Neural cell (in vitro differentiated cells): ENCODE measurements around the gene KRTAP10-7. TPM values are rescaled to one million over a fixed set of nuclear protein-coding genes. Genes with fewer than 3 reads are reported as not detected.

ENCODE experiments used
- H2AFZ ChIP-seq: fragments of 200-600, 300-800 bp; sonication (generic), shearing (Covaris generic); 2 replicates; pipeline ENCODE4 v1.6.0; 2014; ENCODE audit warnings: low read depth, mild to moderate bottlenecking, antibody characterized with exemption, low read length, moderate library complexity
- H3F3A ChIP-seq: fragments of 200-600 bp; shearing (Covaris generic); 2 replicates; pipeline ENCODE4 v1.6.1; 2016; ENCODE audit warnings: mild to moderate bottlenecking, moderate library complexity, mixed read lengths, antibody characterized with exemption, low read length; ENCODE audit not compliant: insufficient read depth, poor library complexity, severe bottlenecking
- H3K27ac ChIP-seq: fragments of 200-600, 300-800 bp; sonication (generic), shearing (Covaris generic); 2 replicates; pipeline ENCODE4 v1.5.1; 2014; ENCODE audit warnings: mild to moderate bottlenecking, low read length, moderate library complexity
- H3K27me3 ChIP-seq: fragments of 300-800, 200-600 bp; sonication (generic), shearing (Covaris generic); 2 replicates; pipeline ENCODE4 v1.6.0; 2014; ENCODE audit warnings: mild to moderate bottlenecking, low read depth, low read length, moderate library complexity; ENCODE audit not compliant: insufficient read depth
- H3K36me3 ChIP-seq: fragments of 300-800, 200-600 bp; sonication (generic), shearing (Covaris generic); 2 replicates; pipeline ENCODE4 v1.5.1; 2014; ENCODE audit warnings: mild to moderate bottlenecking, antibody characterized with exemption, low read length, moderate library complexity; ENCODE audit not compliant: insufficient read depth
- H3K4me2 ChIP-seq: fragments of 300-800, 200-600 bp; sonication (generic), shearing (Covaris generic); 2 replicates; pipeline ENCODE4 v1.6.0; 2014; ENCODE audit warnings: mild to moderate bottlenecking, low read length
- H3K4me3 ChIP-seq: fragments of 300-800, 200-600 bp; sonication (generic), shearing (Covaris generic); 2 replicates; pipeline ENCODE4 v1.5.1; 2014; ENCODE audit warnings: mild to moderate bottlenecking, low read length, moderate library complexity
- H3K79me2 ChIP-seq: fragments of 200-600 bp; shearing (Covaris generic); replicated peaks from 2 replicates; pipeline ENCODE4 v1.6.0; 2014; ENCODE audit warnings: mild to moderate bottlenecking, low read length, moderate library complexity; ENCODE audit not compliant: insufficient read depth
- H3K9ac ChIP-seq: fragments of 300-800, 200-600 bp; sonication (generic), shearing (Covaris generic); 2 replicates; pipeline ENCODE4 v1.6.1; 2016; ENCODE audit warnings: mild to moderate bottlenecking, low read length, mixed read lengths
- H3K9me2 ChIP-seq: fragments of 200-600 bp; shearing (Covaris generic); 2 replicates; pipeline ENCODE4 v1.6.1; 2016; ENCODE audit warnings: mild to moderate bottlenecking, low read length, mixed read lengths; ENCODE audit not compliant: insufficient read depth
- H3K9me3 ChIP-seq: fragments of 200-600, 300-800 bp; sonication (generic), shearing (Covaris generic); 2 replicates; pipeline ENCODE4 v1.6.1; 2016; ENCODE audit warnings: mild to moderate bottlenecking, mixed run types, low read length, moderate library complexity, mixed read lengths
- H4K20me1 ChIP-seq: fragments of 200-600 bp; shearing (Covaris generic); 2 replicates; pipeline ENCODE4 v1.6.1; 2016; ENCODE audit warnings: mild to moderate bottlenecking, mixed run types; ENCODE audit not compliant: insufficient read depth
- CTCF ChIP-seq: fragments of 450-650 bp; IDR thresholded peaks from 2 replicates; pipeline ENCODE4 v1.5.1; 2014; ENCODE audit warnings: antibody characterized with exemption, mild to moderate bottlenecking, moderate library complexity; ENCODE audit not compliant: poor library complexity, severe bottlenecking
- EP300 ChIP-seq: fragments of 450-650 bp; conservative IDR thresholded peaks from 2 replicates; pipeline ENCODE4 v1.6.1; 2014; ENCODE audit warnings: antibody characterized with exemption, mild to moderate bottlenecking, moderate library complexity; ENCODE audit not compliant: poor library complexity, severe bottlenecking
- EZH2 ChIP-seq: fragments of 200-600, 300-800 bp; shearing (Covaris generic), sonication (generic); IDR thresholded peaks from 2 replicates; pipeline ENCODE4 v1.6.1; 2014; ENCODE audit warnings: antibody characterized with exemption, low read length, borderline replicate concordance, mild to moderate bottlenecking; ENCODE audit not compliant: insufficient read depth, poor library complexity, severe bottlenecking
- MXI1 ChIP-seq: fragments of 450-650 bp; conservative IDR thresholded peaks from 2 replicates; pipeline ENCODE4 v1.6.1; 2014; ENCODE audit warnings: antibody characterized with exemption, mild to moderate bottlenecking; ENCODE audit not compliant: poor library complexity, severe bottlenecking
- POLR2AphosphoS5 ChIP-seq: IDR thresholded peaks from 2 replicates; pipeline ENCODE4 v1.6.1; 2012
- RAD21 ChIP-seq: fragments of 450-650 bp; conservative IDR thresholded peaks from 2 replicates; pipeline ENCODE4 v1.6.1; 2014; ENCODE audit warnings: antibody characterized with exemption, mild to moderate bottlenecking, moderate library complexity
- REST ChIP-seq: IDR thresholded peaks from 2 replicates; pipeline ENCODE4 v1.6.1; 2012; ENCODE audit warnings: borderline replicate concordance
- SMC3 ChIP-seq: fragments of 450-650 bp; conservative IDR thresholded peaks from 2 replicates; pipeline ENCODE4 v1.6.1; 2014; ENCODE audit warnings: antibody characterized with exemption, mild to moderate bottlenecking, moderate library complexity; ENCODE audit not compliant: poor library complexity
- TAF1 ChIP-seq: IDR thresholded peaks from 2 replicates; pipeline ENCODE4 v1.6.1; 2012; ENCODE audit warnings: low read depth
- polyA plus RNA-seq: library from polyadenylated mRNA; depleted of rRNA; stranded (reverse); fragments of >200 nt; gene quantifications from 2 replicates; pipeline ENCODE4 v1.2.3, GENCODE V29; 2014

KRTAP10-7 gene
- polyA plus RNA-seq, 1 donor from 2014 or later: not detected

- H3K36me3 ChIP-seq: no peaks in the 10 kb centered on the region
- H3K9me2 ChIP-seq: no peaks in the 10 kb centered on the region
- H2AFZ ChIP-seq: no peak overlapping the region
- no peak overlapping the region for H3K9ac ChIP-seq
- H3K4me2 ChIP-seq: no peak overlapping the region
- no peak for TF ChIP-seq TAF1
- no peak for TF ChIP-seq EZH2
- TF ChIP-seq EP300: no peak
- no peak for TF ChIP-seq CTCF
- TF ChIP-seq REST: no peak
- no peak for TF ChIP-seq MXI1
- no peak for TF ChIP-seq SMC3
- TF ChIP-seq POLR2AphosphoS5: no peak
- no peak for TF ChIP-seq RAD21
- no peaks in the 10 kb centered on the region for H3F3A ChIP-seq
- no peak overlapping the region for H3K27ac ChIP-seq
- no peaks in the 10 kb centered on the region for H4K20me1 ChIP-seq
- H3K4me3 ChIP-seq: no peak overlapping the region
- peaks cover 4% of the 10 kb centered on the region for H3K9me3 ChIP-seq
- no peaks in the 10 kb centered on the region for H3K27me3 ChIP-seq
- H3K79me2 ChIP-seq: no peaks in the 10 kb centered on the region
These were observed 24.4 kb upstream of the KRTAP10-7 start for GRCh38 chr21:44576025-44576420.

GRCh38 chr21:44578371-44579055 is 21.9 kb upstream of the KRTAP10-7 start:
- TF ChIP-seq RAD21: no peak
- no peak for TF ChIP-seq POLR2AphosphoS5
- no peak for TF ChIP-seq EP300
- no peak for TF ChIP-seq SMC3
- TF ChIP-seq MXI1: no peak
- no peak for TF ChIP-seq CTCF
- TF ChIP-seq EZH2: no peak
- TF ChIP-seq REST: no peak
- TF ChIP-seq TAF1: no peak
- no peak overlapping the region for H3K27ac ChIP-seq
- no peaks in the 10 kb centered on the region for H3K9me2 ChIP-seq
- no peak overlapping the region for H3K4me2 ChIP-seq
- H3K9me3 ChIP-seq: no peaks in the 10 kb centered on the region
- no peaks in the 10 kb centered on the region for H4K20me1 ChIP-seq
- no peaks in the 10 kb centered on the region for H3K36me3 ChIP-seq
- no peak overlapping the region for H2AFZ ChIP-seq
- H3F3A ChIP-seq: no peaks in the 10 kb centered on the region
- no peak overlapping the region for H3K9ac ChIP-seq
- no peak overlapping the region for H3K4me3 ChIP-seq
- H3K79me2 ChIP-seq: no peaks in the 10 kb centered on the region
- no peaks in the 10 kb centered on the region for H3K27me3 ChIP-seq
